ENCODE results near the gene ZNF189.

The ZNF189 gene

DNA sequence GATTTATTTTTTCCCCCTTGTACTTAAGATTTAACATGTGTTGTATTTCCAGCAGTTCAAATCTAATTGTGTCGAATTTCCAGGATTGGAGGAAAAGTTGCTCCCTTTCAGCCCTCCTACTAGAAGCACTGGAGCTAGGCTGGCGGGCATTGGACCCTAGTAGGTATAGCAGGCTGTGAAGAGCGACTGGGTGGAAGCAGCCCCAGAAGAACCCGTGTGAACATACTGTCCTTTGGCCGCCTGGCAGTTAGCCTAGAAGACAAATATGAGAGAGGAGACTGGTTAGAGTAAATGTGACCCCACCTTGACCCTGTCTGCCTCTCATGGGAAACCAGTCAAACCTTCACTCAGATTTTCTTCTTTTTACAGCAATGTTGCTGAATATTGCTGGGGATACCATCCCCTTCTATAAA is 23.0 kb downstream of the ZNF189 start:
- DNase-seq: no peak

DNA sequence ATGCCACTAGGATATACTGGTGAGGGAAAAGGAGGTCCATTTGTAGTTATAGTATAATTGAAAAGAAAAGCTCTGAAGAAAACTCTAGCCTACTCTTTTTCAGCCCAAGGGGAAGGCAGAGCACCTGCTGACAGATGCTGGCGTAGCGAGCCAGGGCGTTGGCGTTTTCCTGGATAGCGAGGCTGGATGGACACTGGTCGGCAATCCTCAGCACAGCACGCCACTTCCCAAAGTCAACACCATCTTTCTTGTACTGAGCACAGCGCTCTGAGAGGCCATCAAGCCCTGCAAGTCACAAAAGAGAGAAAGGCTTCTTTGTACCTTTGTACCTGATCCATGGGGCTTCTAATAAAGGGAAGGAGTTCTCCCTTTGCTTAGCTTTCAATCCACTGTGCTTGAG is 28.7 kb downstream of the ZNF189 start:
- no peak for DNase-seq

GRCh38 chr9:101427957-101428655 is 29.5 kb downstream of the ZNF189 start:
- DNase-seq: no peak

GRCh38 chr9:101428909-101429308 is 30.3 kb downstream of the ZNF189 start:
- no peak for DNase-seq

DNA sequence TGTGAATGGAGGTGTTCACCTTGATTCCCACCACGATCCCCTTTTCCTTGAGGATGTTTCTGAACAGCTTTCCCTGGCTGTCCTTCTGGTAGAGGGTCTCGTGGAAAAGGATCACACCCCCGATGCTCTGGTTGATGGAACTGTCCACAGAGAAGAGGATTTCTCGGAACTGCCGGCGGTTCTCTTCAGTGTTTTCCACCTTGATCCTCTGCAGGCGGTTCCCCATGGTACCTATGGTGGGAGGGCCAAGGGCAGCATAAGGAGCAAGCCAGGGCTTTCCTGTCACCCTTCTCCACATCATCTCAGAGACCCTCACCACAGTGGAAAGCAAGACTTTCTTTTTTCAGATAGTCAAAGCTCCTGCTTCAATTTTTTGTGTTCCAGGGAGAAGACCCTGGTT is 31.1 kb downstream of the ZNF189 start:
- DNase-seq: no peak

GRCh38 chr9:101432171-101432570 is 33.5 kb downstream of the ZNF189 start:
- no peak for DNase-seq

DNA sequence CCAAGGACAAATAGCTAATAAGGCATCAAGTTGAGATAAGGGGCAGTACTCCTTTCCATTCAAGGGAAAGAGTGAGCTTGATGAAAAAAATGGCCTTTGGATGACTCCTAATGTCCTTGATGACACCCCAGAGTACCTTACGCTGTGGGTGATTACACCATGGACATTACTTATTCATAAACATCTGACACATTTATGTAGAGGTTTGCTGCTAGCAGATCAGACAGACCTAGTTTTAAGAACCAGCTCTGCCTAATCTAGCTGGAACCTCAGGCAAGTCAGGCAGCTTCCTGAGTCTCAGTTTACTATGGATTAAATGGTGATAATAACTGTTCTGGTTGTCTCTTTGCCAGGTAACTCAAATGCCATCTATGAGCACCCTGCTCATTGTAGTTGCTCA is 34.1 kb downstream of the ZNF189 start:
- DNase-seq: no peak

GRCh38 chr9:101433229-101433628 is 34.6 kb downstream of the ZNF189 start:
- no peak for DNase-seq

DNA sequence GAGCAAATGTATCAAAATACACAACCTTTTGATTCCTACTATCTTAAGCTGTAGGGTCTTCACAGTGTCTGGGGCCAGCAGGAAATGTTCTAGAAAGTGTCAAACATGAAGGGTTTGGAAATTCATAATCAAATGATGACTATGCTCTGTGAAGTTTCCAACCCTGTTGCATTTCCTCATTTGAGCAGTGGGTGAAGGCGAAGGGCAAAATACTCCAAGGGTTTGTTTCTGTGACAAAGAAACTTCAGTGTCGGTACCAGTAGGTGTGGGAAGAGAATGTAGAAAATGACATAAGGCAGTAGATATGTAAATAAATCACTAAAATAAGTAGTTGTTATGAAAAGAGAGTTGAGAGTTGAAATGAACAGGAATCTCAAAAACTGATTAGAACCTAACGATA is 36.3 kb downstream of the ZNF189 start:
- no peak for DNase-seq

- DNase-seq: no peak
Measured at GRCh38 chr9:101435601-101436079, 37.0 kb downstream of the ZNF189 start, which contains the start of gene ALDOB. TSS of gene ALDOB (minus strand) at chr9:101435774. CDS start at chr9:101430887, 4,887 bp downstream.

DNA sequence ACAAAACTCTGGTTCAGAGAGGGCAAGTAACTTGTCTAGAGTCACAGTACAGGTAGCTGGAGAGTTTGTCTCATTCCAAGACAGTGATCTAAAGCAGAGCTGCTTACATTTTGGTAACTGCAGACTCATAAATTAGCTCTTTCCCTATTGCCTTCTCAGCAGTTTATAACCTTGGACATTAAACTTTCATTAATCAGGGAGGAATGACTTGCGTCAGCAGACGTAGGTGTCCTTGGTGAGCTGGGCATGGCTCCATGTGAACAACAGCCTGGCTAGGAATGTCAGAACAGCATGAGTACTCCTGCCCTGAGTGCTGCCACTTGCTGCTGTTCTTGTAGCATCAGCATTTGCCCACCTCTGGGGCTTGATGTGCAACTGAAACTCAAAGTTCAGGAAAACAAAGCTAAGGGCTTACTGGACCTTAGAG is 39.2 kb downstream of the ZNF189 start:
- no peak for DNase-seq

DNA sequence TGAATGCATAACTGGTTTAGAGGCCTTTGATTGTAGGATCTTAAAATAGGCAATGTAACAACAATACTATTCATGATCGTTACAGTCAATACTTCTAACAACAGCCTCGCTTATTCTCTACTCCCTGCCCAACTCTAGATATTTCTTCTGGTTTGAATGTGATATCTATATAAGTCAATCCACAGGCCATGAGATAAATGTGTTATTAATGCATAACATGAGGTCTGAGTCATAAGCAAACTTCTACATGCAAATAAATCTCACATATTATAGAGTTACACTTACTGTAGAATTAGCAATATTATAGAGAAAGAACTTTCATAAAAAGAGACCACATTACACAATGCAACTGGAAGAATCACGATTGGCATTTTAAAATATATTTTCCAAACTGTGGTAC is 39.9 kb downstream of the ZNF189 start:
- DNase-seq: no peak

DNA sequence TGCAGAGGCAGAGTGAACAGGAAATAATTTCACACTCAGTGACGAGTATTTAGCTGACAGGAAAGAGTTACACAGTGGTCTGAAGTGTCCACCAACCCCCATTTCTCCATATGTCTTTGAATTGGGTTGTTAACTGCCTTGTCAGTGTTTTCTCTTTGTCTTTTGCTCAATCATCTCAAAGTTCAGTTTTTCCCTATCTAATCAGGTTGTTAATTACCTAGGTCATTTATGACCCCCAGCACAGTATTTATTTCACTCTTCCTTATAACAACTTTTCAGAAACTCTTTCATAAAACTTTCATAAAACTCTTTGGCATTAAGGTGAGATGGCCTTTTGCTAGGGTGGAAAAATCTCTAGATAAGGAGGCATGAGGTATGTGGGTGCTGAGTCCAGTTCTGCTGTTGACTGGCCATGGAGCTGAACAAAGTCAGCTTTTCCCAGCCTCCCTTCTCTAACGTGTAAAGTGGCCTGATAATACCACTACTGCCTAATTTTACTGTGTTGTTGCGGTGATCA is 42.1 kb downstream of the ZNF189 start:
- DNase-seq: no peak

DNA sequence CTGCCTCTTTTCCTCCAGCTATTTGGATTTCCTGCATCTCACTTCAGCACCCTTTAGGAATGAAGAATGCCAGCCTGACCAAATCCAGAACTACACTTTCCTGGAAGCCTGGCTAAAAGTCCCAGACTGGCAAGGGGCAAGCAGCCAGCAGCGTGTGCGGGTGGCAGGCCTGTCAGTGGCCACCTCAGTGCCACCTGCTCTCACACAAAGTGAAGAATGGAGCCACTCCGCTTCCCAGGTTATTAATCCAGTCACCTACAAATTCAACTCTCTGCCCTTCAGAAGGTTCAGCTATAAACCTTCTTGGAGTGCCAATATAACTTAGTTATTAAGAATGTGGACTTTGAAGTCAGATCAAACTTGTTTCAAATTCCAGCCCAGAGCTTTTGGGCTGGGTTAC is 43.7 kb downstream of the ZNF189 start:
- no peak for DNase-seq

GRCh38 chr9:101442736-101443135 is 44.1 kb downstream of the ZNF189 start:
- no peak for DNase-seq

DNA sequence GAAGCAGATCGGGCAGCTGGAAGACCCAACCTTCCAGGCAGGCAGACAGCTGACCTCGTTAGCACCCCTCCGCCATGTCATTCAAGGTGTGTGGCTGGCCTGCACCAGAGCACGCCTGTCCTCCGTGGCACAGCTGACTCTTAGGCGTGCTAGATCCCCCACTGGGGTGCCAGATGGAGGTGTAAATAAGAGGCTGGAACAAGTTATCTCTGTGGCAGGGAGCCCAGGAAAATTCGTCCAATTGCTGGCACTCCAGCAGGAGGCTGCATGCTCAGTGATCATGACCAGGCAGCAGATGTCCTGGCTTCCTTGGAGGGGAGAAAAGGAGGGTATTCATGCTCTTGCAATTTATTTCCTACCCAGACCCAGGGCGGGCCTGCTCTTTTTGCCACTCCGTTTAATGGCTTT is 44.7 kb downstream of the ZNF189 start:
- no peak for DNase-seq

DNA sequence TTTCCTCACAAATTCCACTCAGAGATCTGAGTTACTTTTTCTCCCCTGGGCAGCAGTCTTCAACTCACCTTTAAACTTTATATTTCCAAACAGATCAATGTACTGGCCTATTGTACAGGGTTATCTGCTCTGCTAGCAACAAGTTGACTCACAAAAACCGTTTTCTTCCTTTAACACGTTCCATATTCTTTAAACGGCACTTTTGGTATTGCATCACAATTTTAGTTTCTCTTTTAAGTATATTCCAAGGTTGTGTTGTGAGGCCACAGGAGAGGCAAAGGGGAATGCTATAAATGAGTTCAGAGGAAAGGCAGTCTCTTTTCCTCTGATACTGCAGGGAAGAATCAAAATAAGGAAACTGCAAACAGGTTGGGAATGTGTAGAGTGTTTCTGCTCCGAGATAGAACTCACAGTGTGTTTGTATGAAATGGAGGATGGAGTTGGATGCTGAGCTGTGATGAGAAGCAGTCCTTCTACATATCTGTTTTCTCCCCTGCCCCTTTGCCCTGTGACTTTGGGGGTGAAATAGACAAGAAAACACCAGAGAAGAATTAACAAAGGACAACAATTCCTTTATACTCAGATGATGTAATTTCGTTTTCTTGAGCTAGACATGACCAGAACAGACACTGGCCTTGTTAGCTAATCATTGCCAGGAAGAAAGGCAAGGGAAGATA is 46.8 kb downstream of the ZNF189 start:
- no peak for DNase-seq

DNA sequence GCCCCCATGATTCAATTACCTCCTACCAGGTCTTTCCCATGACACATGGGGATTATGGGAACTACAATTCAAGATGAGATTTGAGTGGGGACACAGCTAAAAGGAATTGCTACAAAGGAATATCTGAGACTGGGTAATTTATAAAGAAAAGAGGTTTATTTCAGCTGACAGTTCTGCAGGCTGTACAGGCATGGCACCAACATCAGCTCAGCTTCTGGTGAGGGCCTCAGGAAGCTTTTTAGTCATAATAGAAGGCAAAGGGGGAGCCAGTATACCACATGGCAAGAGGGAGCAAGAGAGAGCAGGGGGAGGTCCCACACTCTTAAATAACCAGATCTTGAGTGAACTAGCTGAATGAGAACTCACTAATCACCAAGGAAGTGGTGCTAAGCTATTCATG is 48.1 kb downstream of the ZNF189 start:
- DNase-seq: no peak

- DNase-seq: no peak
Measured at GRCh38 chr9:101448680-101449070, 50.0 kb downstream of the ZNF189 start.

- peak; percentile 41 for DNase-seq
Measured at GRCh38 chr9:101449071-101449721, 50.5 kb downstream of the ZNF189 start.

- no peak for DNase-seq
Measured at GRCh38 chr9:101450931-101451330, 52.3 kb downstream of the ZNF189 start.

GRCh38 chr9:101451498-101451897 is 52.8 kb downstream of the ZNF189 start:
- no peak for DNase-seq

DNA sequence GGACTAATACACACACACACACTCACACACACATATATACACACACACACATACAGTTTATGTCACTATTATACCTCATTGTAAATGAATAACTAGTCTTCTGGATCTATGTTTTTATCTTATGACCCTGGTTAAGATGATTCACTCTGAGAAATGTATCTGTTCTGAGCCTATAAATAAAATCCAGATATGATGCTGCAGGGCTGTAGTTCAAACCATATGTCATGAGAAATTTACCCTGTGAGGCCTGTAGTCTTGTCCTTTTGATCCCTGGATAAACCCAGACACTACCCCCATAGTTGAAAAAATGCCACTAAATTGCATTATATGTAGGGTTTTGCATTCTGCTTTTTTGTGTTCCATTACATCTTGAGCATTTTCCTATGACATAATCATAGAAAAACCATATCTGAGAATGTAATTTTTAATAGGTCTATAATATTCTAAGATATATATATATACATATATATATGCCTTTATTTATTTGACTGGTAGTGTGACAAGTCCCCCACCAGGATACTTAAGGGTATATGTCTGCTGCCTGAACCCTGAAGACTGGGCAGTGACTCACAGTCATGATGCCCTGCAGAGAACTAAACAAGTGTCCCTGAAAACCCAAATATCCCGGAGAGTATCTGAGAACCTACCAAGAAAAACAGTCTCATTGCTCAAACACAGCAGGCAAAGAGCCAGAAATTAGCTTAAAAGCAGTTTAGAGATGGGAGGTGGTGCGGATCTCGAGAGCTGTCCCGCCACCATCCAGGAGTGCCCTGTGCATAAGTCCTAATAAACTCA is 55.3 kb downstream of the ZNF189 start:
- DNase-seq: no peak

Data from CD4-positive, alpha-beta T cell treated with Interleukin-17A for 4 hours (primary cell).